HG03442 (cell line): ENCODE data around the gene ZMPSTE24.
A peak's percentile ranks its signal among the peaks of the same experiment; 100 is the strongest.

ENCODE experiments used
- ATAC-seq: cut with Tn5 transposase; IDR thresholded peaks from one replicate; pipeline ENCODE4 v1.9.1; 2021; ENCODE audit warnings: mild to moderate bottlenecking, moderate library complexity; ENCODE audit not compliant: unreplicated experiment

Gene ZMPSTE24

DNA sequence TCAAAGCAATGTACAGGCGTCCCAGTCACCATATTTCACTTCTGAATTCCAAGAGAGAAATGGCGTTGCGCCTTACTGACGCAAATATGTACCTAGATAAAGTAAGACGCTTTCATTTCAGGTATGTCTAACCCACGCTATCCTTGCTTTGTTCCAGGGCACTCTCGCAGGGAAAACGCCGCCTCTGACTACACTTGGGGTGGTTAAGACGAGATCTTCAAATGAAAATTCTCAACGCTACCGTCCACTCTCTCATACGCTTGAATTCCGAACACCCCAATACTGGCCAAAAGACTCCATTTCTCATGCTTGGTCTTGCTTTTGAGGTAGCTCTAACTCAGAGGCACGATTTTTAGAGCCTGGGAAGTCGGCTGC, 736 bp upstream of the ZMPSTE24 start:
- ATAC-seq: peak; percentile 8

DNA sequence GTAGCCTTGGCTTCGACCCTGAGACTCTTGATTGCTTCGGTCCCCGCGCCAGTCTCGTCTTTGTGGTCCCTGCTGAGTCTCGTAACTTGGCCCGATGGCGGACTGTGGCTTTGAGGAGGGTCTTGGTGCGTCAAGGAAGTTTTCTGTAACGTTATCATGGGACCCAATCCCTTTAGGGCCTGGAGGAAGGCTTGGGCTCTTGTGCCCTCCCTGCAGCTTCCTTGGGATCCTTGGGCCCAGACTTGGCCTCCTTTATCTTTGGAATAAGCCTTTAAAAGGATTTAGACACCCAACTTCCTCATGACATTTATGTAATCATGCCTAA, 371 bp downstream of the ZMPSTE24 start:
- no peak for ATAC-seq

DNA sequence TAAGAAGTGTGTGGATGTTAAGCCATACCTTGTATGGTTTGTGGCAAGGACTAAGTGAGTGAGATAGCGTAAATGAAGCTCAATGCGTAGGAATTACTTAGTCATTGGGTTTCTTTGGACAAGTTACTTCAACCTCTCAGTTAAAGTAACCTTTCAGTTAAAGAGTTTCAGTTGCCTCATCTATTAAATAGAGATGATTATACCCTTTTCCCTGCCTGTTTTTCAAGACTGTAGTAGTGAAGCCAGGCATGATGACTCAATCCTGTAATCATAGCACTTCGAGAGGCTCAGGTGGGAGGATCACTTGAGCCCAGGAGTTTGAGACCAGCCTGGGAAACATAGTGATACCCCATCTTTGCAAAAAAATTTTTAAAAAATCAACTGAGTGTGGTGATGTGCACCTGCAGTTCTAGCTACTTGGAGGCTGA, 6.3 kb downstream of the ZMPSTE24 start:
- no peak for ATAC-seq

DNA sequence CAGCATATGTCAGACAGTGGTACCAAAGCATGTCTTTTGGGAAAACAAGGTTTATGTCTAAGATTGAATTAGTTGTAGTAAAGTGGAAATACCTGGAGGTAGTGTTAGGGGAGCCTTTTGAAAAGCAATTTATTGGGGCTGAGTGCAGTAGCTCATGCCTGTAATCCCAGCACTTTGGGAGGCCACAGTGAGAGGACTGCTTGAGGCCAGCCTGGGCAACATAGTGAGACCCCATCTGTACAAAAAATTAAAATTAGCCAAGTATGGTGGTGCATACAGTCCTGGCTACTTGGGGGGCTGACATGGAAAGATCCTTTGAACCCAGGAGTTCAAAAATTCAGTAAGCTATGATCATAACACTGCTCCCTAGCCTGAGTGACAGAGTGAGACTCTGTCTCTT, 7.3 kb downstream of the ZMPSTE24 start:
- no peak for ATAC-seq

DNA sequence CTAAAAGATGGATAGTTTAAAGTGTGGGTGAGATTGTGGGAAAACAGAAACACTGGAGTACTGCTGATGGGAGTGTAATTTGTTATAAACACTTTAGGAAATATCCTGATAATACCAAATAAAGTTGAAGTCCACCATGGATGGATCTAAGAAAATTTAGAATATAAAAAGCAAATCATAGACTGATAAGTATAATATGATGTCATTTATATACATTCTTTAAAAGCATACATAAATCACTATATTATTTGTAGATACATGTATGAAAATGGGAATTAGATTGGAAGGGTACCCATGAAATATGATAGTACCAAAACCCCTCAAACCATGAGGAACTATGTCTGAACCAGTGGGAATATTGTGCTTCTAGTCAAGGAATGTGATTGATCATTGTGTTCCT, 7.9 kb downstream of the ZMPSTE24 start:
- ATAC-seq: no peak

DNA sequence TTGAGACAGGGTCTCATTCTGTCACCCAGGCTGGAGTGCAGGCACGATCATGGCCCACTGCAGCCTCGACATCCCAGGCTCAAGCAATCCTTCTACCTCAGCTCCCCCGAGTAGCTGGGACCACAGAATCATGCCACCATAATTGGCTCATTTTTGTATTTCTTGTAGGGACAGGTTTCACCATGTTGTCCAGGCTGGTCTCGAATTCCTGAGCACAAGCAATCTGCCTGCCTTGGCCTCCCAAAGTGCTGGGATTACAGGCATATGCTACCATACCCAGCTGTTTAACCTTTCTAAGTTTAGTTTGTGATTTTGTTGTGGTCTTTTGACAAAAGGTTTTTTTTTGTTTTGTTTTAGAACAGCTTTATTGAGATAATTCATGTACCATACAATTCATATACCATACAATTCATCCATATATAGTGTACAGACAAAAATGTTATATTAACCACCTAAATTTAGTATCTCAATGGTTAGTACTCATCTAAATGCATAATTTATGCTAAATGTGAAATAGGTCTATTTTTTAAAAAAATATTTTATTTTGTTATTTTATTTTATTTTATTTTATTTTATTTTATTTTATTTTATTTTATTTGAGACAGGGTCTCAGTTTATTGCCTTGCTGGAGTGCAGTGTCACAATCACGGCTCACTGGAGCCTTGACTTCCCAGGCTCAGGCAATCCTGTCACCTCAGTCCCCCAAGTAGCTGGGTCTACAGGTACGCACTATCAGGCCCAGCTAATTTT, 8.9 kb downstream of the ZMPSTE24 start:
- ATAC-seq: no peak

DNA sequence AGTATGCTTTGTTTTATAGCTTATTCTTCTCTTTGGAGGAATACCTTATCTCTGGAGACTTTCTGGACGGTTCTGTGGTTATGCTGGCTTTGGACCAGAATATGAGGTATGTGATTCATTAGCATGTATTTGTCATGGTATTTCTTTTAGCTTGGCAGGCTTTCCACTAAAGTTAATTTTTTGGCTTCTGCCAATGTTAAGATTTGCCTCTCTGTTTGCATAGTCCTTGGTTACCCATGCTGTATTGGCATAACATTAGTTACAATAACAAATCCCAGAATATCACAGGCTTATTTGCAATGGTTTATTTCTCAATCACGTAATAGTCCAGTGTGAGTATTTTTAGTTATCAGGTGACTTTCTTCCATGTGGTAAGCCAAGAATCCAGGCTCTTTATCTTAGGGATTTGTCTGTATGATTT, 9.7 kb downstream of the ZMPSTE24 start:
- ATAC-seq: no peak

DNA sequence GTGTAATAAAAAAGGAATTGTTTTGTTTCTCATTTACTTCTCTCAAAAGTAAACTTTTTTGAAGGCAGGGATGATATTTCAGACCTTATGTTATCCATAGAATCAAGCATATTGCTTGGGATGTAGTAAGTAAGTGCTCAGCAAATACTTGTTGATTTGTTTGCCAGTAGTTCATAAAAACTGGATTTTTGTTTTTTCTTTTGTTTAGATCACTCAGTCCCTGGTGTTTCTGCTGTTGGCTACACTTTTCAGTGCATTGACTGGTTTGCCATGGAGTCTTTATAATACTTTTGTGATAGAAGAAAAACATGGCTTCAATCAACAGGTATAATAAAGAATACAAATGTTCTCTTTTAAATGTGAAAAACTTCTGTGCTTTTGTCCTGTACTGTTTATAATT, 10.2 kb downstream of the ZMPSTE24 start:
- ATAC-seq: no peak

DNA sequence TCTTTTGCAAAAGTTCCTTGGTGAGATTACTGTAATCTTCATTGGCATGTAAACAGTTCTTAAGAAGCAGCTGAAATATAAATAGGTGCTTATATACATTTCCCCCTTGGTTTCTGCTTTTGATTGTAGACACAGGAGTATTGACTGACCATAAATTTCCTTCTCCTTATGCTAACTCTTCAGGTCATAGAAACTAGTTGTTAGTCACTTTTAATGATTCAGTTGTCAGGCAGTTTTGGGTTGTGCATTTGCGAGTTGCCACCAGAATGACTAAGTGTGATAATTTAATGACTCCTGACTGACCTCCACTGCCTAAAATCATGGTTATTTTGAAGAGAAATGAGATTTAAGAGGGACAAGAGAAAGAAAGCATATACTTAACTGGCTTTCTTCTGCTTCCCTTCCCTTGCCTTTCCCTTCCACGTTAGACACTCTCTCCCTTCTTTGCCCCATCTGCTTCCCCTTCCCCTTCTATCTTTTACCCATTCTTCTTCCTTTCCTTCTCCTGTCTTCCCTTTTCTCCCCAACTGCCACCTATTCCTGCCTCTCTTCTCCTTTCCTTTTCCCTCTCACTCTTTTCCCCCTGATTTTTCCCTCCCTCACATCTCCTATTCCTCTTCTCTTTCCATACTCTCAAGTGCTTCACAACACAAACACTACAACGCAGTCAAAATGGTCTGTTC, 12.3 kb downstream of the ZMPSTE24 start:
- no peak for ATAC-seq

DNA sequence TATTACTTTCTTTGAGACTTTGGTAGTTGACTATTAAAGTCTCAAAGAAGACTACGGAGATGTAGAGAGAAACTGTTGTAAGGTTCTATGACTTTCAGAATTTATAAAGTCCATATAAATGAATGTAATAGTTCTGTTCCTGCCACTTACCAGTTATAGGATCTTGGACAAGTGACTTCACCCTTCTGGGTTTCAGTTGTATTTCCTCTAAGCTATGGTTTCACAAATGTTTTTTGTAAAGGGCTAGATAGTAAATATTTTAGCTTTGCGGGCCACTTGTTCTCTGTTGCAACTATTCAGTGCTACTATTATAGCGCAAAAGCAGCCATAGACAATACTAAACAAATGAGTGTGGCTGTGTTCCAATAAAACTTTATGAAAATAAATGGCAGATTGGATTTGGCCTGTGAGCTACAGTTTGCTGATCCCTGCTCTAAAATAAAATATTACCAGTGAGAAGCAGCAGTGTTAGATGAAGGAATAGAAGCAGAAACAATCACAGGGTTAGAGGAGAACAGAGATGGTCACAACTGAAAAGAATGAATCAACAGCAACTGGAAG, 14.7 kb downstream of the ZMPSTE24 start:
- ATAC-seq: no peak

DNA sequence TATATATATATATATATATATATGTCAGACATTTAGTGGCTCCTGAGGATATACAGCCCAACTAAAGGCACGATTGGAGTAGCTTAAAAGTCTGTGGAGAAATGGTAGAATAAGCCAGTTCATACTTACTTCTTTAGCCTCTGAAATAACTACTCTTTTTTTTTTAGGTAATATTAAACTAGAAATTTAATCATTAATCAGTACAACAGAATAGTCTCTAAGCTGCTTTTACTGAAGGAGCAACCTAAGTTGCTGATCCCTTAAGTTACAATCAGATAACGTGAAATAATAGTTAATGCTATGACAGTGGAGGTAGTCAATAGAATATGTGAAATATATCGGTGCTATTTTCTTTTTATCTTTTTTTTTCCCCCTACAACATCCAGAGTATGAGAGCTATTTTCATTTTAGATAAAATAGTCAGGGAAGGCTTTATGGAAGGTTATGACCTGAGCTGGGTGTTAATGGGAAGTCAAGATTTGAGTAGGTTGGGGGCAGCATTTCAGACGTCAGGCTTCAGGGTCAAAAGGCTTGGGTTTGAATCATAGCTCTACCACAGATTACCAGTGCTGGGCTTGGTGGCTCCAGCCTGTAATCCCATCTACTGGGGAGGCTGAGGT, 15.6 kb downstream of the ZMPSTE24 start:
- no peak for ATAC-seq

DNA sequence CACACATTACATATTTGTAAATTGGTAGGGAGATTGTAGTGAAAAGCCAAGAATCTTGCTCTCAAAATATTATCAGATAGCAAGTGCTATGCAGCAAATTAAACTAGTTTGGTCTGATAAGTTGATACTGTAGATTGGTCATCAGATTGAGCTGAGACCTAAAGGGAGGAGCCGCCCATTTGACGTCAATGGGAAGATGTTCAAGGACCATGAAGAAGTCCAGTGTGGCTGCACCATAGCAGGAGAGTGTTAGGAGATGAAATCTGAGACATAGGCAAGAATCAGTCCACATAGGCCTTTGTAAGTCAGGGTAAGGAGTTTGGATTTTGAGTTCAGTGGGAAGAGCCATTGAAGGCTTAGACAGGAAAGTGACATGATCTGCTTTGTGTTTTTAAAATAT, 16.3 kb downstream of the ZMPSTE24 start:
- no peak for ATAC-seq

DNA sequence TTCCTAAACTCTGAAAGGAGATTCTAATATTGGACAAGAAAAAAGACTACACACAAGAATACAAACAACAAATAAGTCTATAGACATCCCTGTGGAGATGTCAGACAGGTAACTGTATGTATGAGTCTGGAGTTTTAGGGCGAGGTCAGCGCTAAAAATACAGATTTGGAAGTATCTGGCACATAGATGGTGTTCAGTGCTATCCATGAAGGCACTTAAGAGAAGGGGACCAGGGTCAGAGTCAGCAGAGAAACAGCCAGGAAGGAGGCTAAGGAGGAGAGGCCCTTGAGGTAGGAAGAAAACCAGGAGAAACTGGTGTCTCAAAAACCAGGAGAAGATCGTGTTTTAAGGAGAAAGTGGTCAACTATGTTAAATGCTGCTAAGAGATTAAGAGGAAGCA, 18.1 kb downstream of the ZMPSTE24 start:
- ATAC-seq: no peak

DNA sequence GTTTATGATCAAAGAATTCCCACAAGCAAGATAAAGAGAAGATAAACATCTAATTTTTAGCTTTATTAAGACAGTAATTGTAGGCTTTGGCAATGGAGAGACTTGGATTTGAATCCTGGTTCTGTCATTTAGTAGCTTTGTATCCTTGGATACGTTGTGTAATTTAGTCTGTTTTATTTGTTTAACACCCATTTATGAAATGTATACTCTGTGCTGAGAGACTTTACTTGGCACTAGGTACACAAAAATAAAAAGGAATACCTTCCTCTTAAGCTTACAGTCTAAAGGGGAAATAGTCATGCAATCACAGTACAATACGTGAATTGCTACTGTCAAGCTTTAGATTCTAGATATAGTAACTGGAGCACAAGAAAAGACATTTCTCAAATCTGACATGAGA, 23.8 kb downstream of the ZMPSTE24 start:
- no peak for ATAC-seq

DNA sequence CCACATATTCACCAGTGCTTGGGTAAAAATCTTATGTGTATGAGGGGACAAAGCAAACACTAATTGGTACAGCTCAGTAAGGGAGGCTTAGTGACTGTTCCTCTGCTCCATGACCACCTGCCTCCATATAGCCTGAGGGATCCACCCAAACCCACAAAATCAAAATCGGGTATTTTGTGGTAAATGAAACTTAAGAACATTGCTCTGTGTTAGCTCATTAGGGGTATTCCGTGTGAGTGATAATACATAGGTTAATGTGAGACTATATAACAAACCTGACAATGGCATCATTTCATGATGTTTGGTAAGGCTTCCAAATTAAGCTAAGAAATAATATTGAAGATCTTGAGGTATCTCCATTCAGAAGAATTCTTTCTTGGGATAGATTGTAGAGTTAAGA, 33.3 kb downstream of the ZMPSTE24 start:
- no peak for ATAC-seq

DNA sequence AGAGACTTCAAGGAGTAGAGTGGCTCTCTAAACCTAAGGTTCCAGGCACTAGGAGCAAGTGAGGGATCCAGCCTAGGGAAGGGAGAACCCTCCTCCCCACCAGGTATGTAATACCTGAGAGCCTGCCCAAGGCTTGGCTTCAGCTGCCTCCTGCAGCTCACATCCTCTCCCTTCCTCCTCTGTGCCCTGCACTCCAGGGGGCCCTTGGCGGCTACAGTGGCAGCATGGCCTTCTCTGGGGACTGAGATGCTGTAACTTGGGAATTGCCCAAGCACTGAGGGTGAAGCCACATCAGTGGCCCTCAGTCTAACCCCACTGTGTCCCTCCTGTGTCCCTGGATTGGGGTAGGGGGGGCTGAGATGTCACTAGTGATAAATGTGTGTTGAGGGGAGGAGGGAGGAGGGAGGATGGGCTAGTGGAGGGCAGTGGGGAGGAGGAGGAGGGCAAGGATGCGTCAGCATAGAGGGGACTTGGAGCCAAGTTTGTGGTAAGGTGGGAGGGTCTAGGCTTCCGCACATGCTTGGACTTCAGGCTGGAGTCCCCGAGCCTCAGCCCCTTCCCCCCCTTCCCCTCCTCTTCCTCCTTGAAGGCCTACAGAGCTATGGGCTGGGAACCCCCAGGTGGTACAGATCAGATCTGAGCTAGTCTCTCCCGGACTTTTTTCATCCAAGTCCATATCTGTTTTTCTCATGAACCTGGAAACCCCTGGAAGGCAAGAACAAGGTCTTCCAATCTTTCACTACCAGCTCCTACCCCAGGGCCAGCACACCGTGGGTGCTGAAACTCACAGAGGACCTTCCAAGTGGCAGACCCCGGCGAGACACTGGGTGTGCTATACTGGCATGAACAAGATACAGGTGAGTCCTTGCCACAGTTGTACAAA, 41.6 kb downstream of the ZMPSTE24 start:
- no peak for ATAC-seq

DNA sequence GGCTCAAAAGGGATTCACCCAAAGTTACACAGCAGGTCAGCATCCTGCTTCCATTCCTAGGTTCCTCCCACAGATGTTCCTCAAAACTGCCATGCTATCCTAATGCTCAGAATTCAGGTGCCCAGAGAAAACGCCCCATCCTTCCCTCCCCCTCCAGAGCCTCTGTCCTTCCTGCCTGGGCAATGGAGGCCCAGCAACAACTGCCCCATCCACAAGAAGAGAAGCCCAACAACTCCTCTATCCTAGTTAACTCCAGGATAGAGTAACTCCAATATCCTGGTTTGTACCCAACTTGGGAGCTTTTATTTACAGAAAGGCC, 42.2 kb downstream of the ZMPSTE24 start:
- ATAC-seq: no peak

DNA sequence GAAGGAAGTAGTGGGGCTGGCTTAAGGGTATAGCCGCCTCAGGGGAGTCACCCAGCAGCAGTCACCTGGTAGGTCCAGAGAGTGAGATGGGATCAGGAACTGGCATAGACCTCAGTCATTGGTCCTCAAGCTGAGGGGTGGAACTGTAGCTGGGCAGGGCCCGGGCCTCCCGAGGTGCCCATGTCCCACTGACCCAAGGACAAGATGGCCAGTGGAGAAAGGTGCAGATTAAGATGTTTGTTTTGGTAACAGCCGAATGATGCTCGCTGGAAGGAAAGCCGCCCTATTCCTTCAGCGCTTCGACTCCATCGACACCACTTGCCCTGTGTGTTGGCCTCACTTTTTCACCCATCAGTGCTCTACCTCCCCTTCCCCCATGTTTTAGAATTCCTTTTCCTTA, 42.6 kb downstream of the ZMPSTE24 start:
- no peak for ATAC-seq

DNA sequence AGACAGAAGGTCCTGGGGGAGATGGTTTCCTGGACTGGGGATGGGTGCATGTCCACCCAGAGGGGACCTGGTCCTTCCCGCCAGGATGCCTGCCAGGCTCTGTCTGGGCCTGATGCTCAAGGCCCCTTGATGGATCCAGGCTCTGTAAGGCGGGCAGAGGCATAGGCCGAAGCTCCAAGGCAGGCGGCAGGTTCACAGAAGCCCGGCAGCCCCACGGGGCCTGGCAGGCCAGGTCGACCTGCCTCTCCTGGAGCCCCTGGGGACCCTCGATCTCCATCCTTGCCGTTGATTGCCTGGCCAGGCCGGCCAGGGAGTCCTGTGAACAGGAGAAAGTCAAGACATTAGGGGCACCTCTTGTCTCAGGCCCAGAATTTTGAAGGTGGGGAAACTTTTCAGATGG, 43.0 kb downstream of the ZMPSTE24 start:
- ATAC-seq: no peak

DNA sequence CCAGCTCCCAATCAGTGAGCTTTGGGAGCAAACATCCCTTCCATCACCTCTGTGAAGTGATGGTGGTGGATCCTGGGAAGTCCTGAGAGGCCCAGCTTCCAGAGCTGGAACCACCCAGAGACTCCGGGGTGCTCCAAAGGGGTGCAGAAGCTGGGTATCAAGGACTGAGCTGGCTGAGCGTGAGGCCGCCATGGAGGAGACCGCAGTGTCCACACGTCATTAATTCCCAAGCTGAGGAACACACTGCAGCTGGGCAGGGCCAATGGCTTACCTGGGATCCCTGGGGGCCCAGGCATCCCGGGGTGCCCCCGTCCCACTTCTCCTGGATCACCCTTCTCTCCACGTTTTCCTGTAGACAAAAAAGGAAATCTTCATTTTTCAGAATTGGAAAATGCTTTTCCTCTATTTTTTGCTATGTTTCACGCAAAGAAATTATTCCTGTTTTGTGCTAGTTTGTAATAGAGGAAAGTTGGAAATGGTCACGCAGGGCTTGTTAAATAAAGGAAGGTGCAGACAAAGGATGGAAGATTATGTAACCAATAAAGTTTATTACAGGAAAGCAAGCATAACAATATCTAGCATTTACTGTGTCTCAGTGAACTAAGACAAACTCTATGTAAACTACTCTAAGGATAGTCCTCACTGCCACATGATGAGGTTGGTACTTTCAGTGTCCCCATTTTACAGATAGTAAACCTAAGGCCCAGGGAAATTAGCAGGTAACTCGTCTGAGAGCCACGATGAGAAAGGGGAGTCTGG, 43.7 kb downstream of the ZMPSTE24 start:
- ATAC-seq: no peak

DNA sequence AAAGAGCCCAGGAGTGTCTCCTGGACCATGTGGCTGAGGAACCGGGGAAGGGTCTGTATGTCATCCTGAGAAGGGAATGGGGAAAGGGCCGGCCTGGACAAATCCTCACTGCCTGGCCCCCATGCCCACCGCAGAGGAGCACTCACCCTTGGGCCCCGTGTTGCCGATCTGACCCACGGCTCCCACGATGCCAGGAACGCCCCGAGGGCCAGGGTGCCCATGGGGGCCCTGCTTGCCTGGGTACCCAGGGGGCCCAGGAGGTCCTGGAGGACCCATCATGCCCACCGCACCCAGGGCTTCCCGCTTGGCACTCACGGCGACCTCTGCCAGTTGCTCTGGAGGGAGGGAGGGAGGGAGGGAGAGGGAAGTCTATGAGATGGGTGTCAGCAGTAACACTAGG, 44.4 kb downstream of the ZMPSTE24 start:
- ATAC-seq: no peak
